Fibroblast of pulmonary artery (primary cell): ENCODE measurements around the gene RPTOR.

Experiments used
- DNase-seq: peaks from one replicate; pipeline ENCODE4 v3.0.0-alpha.2; 2010; ENCODE audit warnings: low read depth
- H3K4me3 ChIP-seq: replicated peaks from 2 replicates; pipeline ENCODE4 v1.5.1; 2011; ENCODE audit warnings: low read depth, mild to moderate bottlenecking, control low read depth, low read length, moderate library complexity
- TF ChIP-seq, protein P1 (sequence below): IDR thresholded peaks from 2 replicates; pipeline ENCODE4 v1.5.1; 2011; ENCODE audit warnings: mild to moderate bottlenecking, control low read depth, low read length, inconsistent platforms; ENCODE audit errors: missing control alignments

Gene RPTOR

DNA sequence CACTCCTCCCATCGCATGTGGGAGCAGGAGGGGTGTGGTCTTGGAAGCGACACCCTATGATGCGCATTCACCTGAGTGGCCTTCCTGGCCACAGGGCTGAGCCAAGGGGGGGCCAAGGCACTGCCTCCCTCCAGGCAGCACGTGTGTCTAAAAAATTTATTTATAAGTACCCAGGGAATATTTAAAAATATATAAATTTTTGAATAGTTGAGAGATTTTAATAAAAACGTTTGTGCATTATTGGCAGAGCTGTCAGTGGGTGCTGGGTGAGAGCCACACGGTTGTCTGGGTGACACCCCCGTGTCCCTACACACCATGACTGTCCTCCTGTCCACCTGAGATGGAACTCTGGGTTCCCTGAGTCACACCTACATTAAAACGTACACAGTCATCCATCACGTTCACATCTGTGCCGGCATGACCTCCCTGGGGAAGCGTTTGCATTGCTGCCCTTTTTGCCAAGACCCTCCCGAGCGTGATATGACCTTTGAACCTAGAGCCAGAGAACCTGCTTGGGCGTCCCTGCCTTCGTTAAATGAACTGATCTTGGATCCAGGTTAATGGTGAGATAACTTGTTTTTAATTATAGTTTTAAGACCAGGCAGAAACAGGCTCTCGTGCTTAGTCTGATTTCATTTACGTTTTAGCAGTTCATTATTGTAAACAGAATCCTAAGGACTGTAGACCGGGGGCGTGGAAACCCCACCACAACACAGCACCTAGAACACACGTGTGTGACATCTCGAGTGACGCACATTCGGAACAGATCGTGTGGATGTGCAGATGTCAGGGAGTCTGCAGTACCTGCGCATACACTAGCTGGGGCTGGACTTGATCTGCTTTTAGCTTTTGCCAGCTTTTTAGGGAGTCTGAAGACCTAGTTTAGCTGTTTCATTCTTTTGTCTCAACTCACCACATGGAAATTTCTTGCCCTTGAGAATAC is 254.2 kb downstream of the RPTOR start:
- TF ChIP-seq, protein P1, sequence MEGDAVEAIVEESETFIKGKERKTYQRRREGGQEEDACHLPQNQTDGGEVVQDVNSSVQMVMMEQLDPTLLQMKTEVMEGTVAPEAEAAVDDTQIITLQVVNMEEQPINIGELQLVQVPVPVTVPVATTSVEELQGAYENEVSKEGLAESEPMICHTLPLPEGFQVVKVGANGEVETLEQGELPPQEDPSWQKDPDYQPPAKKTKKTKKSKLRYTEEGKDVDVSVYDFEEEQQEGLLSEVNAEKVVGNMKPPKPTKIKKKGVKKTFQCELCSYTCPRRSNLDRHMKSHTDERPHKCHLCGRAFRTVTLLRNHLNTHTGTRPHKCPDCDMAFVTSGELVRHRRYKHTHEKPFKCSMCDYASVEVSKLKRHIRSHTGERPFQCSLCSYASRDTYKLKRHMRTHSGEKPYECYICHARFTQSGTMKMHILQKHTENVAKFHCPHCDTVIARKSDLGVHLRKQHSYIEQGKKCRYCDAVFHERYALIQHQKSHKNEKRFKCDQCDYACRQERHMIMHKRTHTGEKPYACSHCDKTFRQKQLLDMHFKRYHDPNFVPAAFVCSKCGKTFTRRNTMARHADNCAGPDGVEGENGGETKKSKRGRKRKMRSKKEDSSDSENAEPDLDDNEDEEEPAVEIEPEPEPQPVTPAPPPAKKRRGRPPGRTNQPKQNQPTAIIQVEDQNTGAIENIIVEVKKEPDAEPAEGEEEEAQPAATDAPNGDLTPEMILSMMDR = no peak
- no peak overlapping the region for H3K4me3 ChIP-seq
- DNase-seq = no peak

GRCh38 chr17:80799538-80800480 is 255.2 kb downstream of the RPTOR start:
- no peak overlapping the region for H3K4me3 ChIP-seq
- TF ChIP-seq, protein P1 = no peak
- DNase-seq = no peak

DNA sequence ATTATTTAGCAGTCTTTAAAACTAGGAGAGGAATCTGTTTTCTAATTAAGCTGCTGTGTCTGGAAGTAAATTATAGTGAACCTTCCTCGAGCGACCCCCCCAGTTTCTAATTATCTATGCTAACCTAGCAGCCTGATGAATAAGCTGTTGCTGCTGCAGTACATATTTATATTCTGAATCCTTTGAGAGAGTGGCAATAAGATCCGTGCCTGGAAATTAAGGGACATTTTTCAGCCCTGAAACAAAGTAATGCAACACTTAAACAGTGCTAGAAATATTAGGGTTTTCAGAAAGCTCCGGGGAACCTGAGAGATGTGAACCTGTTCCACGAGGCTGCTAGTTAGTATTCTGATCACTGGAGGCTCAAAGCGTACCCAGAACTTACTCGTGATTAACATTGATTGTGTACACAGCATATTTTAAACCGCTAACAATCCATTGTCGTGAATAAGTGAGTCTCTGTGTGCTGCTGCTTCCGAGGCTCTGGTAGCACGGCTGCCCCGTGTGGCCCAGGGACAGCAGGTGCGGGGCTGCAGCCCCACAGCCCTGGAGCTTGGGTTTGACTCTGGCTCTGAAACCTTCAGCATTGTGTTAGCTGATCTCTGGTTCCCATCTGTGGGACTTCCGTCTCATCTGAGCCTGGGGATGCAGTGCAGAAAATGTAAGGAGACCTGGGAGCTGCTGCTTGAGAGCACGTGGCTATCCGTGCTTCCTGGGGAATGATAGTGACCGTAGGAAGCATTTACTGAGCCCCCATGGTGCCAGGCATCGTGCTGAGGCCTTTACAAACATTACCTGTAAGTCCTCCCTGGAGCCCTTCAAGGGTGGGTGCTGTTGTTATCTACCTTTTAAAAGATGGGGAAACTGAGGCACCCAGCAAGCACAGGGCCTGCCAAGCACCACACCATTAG is 256.1 kb downstream of the RPTOR start:
- TF ChIP-seq, protein P1 = no peak
- H3K4me3 ChIP-seq = no peak overlapping the region
- DNase-seq = no peak

DNA sequence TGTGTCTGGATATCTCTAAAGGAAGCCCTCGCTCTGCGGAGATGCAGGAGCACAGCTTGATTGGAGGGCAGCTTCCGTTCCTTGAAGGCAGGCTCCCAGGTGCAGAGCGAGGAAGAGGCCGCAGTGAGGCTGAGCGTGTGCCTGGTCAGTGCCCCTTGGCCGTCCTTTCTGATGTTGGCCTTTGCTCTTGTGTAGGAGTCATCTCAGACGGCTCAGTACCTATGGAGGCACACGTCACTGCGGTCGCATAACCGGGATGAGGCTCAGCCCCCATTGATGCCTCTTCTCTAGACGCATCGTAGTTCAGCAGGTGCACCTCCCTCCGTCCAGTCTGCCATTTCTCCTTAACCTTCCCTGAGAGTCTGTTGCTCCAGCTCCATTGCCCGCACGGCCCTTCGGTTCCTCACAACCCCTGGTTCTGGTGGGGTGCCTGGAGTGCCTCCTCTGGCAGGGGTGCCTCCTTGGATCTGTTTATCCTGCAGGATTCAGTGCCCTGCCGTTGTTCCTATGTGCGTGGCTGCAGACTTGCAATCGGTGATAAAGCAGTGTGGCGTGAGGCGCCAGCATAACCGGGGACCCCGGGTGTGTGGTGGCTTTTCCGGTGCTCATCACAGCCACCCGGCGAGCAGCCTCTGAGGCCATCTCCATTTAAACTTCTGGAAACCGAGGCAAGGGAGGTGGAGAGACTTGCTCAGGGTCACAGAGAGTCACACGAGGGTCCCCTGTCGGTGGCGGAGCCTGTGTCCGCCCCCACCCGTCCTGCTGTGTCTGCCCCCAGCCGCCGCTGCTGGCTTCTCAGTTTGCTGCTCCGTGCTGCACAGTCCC is 258.2 kb downstream of the RPTOR start:
- H3K4me3 ChIP-seq = no peak overlapping the region
- DNase-seq = no peak
- TF ChIP-seq, protein P1 = no peak

- no peak overlapping the region for H3K4me3 ChIP-seq
- TF ChIP-seq, protein P1 = no peak
- no peak for DNase-seq
These were observed 259.1 kb downstream of the RPTOR start for GRCh38 chr17:80803451-80804428.
